ENCODE results near the gene GAREM1.
"Not testable (repeated sequence)": the region's sequence is repeated elsewhere in the genome, so short reads cannot be mapped to it uniquely, and the experiment has no call there.

The GAREM1 gene

GRCh38 chr18:32470714-32471633 lies at the start of gene GAREM1:
GAREM1 (minus strand) TSS chr18:32470882; CDS start chr18:32470428, 454 bp downstream.
- peak within 1 kb of the TSS; percentile 55 for H3K27ac ChIP-seq
- TF ChIP-seq ZFX (IDR thresholded peaks at IDR 0.05): no peak
- TF ChIP-seq CTCF (conservative IDR thresholded peaks at IDR 0.05): peak; percentile 77

- H3K27ac ChIP-seq: no peak overlapping the region
- TF ChIP-seq CTCF (conservative IDR thresholded peaks at IDR 0.05) (no peak), ZFX (IDR thresholded peaks at IDR 0.05) (no peak)
Measured at GRCh38 chr18:32511147-32511546, 40.5 kb upstream of the GAREM1 start.

GRCh38 chr18:32509111-32509510 lies 38.4 kb upstream of the GAREM1 start:
- TF ChIP-seq ZFX (IDR thresholded peaks at IDR 0.05) (no peak), CTCF (conservative IDR thresholded peaks at IDR 0.05) (no peak)
- H3K27ac ChIP-seq: no peak overlapping the region

GRCh38 chr18:32507093-32507492 lies 36.4 kb upstream of the GAREM1 start:
- H3K27ac ChIP-seq: no peak overlapping the region
- no peak for TF ChIP-seq CTCF (conservative IDR thresholded peaks at IDR 0.05)
- TF ChIP-seq ZFX (IDR thresholded peaks at IDR 0.05): no peak

GRCh38 chr18:32502014-32502413 lies 31.3 kb upstream of the GAREM1 start:
- no peak overlapping the region for H3K27ac ChIP-seq
- no peak for TF ChIP-seq ZFX (IDR thresholded peaks at IDR 0.05)
- no peak for TF ChIP-seq CTCF (conservative IDR thresholded peaks at IDR 0.05)

- H3K27ac ChIP-seq: not testable (repeated sequence)
Measured at GRCh38 chr18:32501242-32501641, 30.6 kb upstream of the GAREM1 start.

- no peak for TF ChIP-seq CTCF (conservative IDR thresholded peaks at IDR 0.05)
- no peak for TF ChIP-seq ZFX (IDR thresholded peaks at IDR 0.05)
- no peak overlapping the region for H3K27ac ChIP-seq
Measured at GRCh38 chr18:32483002-32483401, 12.3 kb upstream of the GAREM1 start.

GRCh38 chr18:32482117-32482516 lies 11.4 kb upstream of the GAREM1 start:
- no peak for TF ChIP-seq ZFX (IDR thresholded peaks at IDR 0.05)
- no peak for TF ChIP-seq CTCF (conservative IDR thresholded peaks at IDR 0.05)
- H3K27ac ChIP-seq: no peak overlapping the region
